ENCODE data around the gene ZDHHC3.

DNA sequence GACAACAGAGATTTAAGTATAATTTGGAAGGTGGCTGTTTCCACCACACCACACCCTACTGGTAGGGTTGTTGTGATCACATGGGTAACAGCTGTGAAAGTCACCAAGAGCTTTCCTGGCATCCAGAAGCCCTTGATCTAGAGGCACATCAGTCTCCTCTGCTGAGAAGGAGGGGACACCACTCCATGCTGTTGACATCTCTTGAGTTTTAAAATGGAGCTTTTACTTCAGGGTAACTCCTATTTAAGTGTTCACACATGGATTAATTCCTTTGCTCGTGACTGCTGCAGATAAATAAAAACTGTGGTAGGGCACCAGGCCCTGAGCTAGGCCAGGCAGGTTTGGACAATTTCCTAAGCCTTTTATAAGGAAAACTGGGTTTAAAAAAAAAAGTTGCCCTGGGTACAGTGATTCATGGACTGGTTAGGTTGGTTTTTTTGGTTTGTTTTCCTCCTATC is 7.5 kb upstream of the ZDHHC3 start:
- TF ChIP-seq CTCF (IDR thresholded peaks at IDR 0.05) (no peak), EZH2phosphoT487 (IDR thresholded peaks at IDR 0.05) (no peak)

Data from neural progenitor cell (in vitro differentiated cells).